IMR-90 (cell line): ENCODE data around the gene NTSR1. TPM values are rescaled to one million over a fixed set of nuclear protein-coding genes. Genes with fewer than 3 reads are reported as not detected.

Experiments
- ATAC-seq: fragments of 200-7000 bp; cut with Tn5 transposase; 2 replicates; pipeline ENCODE4 v1.9.1; 2020; ENCODE audit warnings: low read depth, mild to moderate bottlenecking, moderate library complexity
- BruUV-seq: library from RNA; stranded (reverse); fragments of 400-500 nt; replicated peaks from 2 replicates; lab custom pipeline; 2021; lab: Mats Ljungman, UMichigan
- CTCF ChIA-PET: fragments of 300-600 bp; formaldehyde crosslinking; extraction: SDS; loops from one replicate; lab custom pipeline; 2021; ENCODE audit warnings: antibody characterized with exemption; lab: Yijun Ruan, JAX
- POLR2A ChIA-PET: fragments of 300-600 bp; sonication (Branson Sonifier 250); formaldehyde crosslinking; loops from one replicate; lab custom pipeline; 2022; ENCODE audit warnings: antibody characterized with exemption; ENCODE audit not compliant: unreplicated experiment; lab: Charles Lee
- DNase-seq: peaks from one replicate; pipeline ENCODE4 v3.0.0; 2013
- H2AFZ ChIP-seq: replicated peaks from 2 replicates; pipeline ENCODE3; 2013; ENCODE audit warnings: low read length, mild to moderate bottlenecking; ENCODE audit not compliant: poor library complexity
- H2AK5ac ChIP-seq: 2 replicates; pipeline ENCODE4 v1.6.1; 2013; ENCODE audit warnings: low read depth, low read length, inconsistent platforms
- H2AK9ac ChIP-seq: replicated peaks from 2 replicates; pipeline ENCODE3; 2013; ENCODE audit warnings: mild to moderate bottlenecking, low read depth, low read length, moderate library complexity; ENCODE audit not compliant: poor library complexity
- H2BK120ac ChIP-seq: 2 replicates; pipeline ENCODE4 v1.6.1; 2013; ENCODE audit warnings: low read depth, low read length, inconsistent platforms
- H2BK15ac ChIP-seq: 3 replicates; pipeline ENCODE4 v1.6.1; 2013; ENCODE audit warnings: low read depth, low read length, inconsistent platforms
- H2BK20ac ChIP-seq: 2 replicates; pipeline ENCODE4 v1.6.1; 2013; ENCODE audit warnings: low read depth, mild to moderate bottlenecking, inconsistent platforms, low read length, moderate library complexity
- H2BK5ac ChIP-seq: 2 replicates; pipeline ENCODE4 v1.6.1; 2013; ENCODE audit warnings: mild to moderate bottlenecking, low read depth, low read length, inconsistent platforms; ENCODE audit not compliant: poor library complexity, severe bottlenecking
- H3K14ac ChIP-seq: replicated peaks from 2 replicates; pipeline ENCODE4 v1.6.1; 2013; ENCODE audit warnings: low read depth, low read length, inconsistent platforms
- H3K18ac ChIP-seq: 2 replicates; pipeline ENCODE4 v1.6.1; 2013; ENCODE audit warnings: low read depth, low read length, control low read depth
- H3K23ac ChIP-seq: 2 replicates; pipeline ENCODE4 v1.6.1; 2013; ENCODE audit warnings: low read depth, low read length, inconsistent platforms
- H3K27ac ChIP-seq: 2 replicates; pipeline ENCODE4 v1.5.1; 2013; ENCODE audit warnings: mild to moderate bottlenecking, control low read depth, low read length; ENCODE audit not compliant: insufficient read depth
- H3K27me3 ChIP-seq: 2 replicates; pipeline ENCODE4 v1.6.1; 2013; ENCODE audit warnings: low read length; ENCODE audit not compliant: control insufficient read depth, insufficient read depth
- H3K36me3 ChIP-seq: 2 replicates; pipeline ENCODE4 v1.6.1; 2013; ENCODE audit warnings: low read length, mixed read lengths; ENCODE audit not compliant: control insufficient read depth, insufficient read depth
- H3K4ac ChIP-seq: 2 replicates; pipeline ENCODE4 v1.6.1; 2013; ENCODE audit warnings: low read depth, low read length, inconsistent platforms
- H3K4me1 ChIP-seq: 2 replicates; pipeline ENCODE4 v1.6.1; 2013; ENCODE audit warnings: low read length, mixed read lengths; ENCODE audit not compliant: control insufficient read depth, insufficient read depth
- H3K4me2 ChIP-seq: 2 replicates; pipeline ENCODE4 v1.6.1; 2013; ENCODE audit warnings: low read depth, mild to moderate bottlenecking, control low read depth, low read length, moderate library complexity
- H3K4me3 ChIP-seq: 2 replicates; pipeline ENCODE4 v1.5.1; 2013; ENCODE audit warnings: low read depth, mild to moderate bottlenecking, control low read depth, low read length, moderate library complexity; ENCODE audit not compliant: insufficient read depth
- H3K56ac ChIP-seq: 2 replicates; pipeline ENCODE4 v1.6.1; 2013; ENCODE audit warnings: low read length, inconsistent platforms; ENCODE audit not compliant: insufficient read depth; ENCODE audit errors: extremely low read depth
- H3K79me1 ChIP-seq, 2 experiments: 2 replicates each; pipeline ENCODE4 v1.6.1; 2013; ENCODE audit warnings: low read length in 2 of 2, inconsistent platforms in 1 of 2, low read depth in 1 of 2
- H3K9ac ChIP-seq: 2 replicates; pipeline ENCODE4 v1.6.1; 2013; ENCODE audit warnings: low read depth, low read length, control low read depth
- H3K9me1 ChIP-seq: 2 replicates; pipeline ENCODE4 v1.6.1; 2013; ENCODE audit warnings: low read length, inconsistent platforms; ENCODE audit not compliant: insufficient read depth
- H3K9me3 ChIP-seq: 2 replicates; pipeline ENCODE4 v1.6.1; 2013; ENCODE audit warnings: low read length; ENCODE audit not compliant: control insufficient read depth, insufficient read depth
- H4K20me1 ChIP-seq: 2 replicates; pipeline ENCODE4 v1.6.1; 2013; ENCODE audit warnings: low read length, inconsistent platforms; ENCODE audit not compliant: insufficient read depth
- H4K5ac ChIP-seq: 2 replicates; pipeline ENCODE4 v1.6.1; 2013; ENCODE audit warnings: mild to moderate bottlenecking, low read depth, low read length, control low read depth
- H4K8ac ChIP-seq, 2 experiments: 2 replicates each; pipeline ENCODE4 v1.6.1; 2013; ENCODE audit warnings: low read depth in 2 of 2, low read length in 2 of 2, control low read depth in 1 of 2, inconsistent platforms in 1 of 2
- H4K91ac ChIP-seq: 2 replicates; pipeline ENCODE4 v1.6.1; 2013; ENCODE audit warnings: low read depth, low read length, inconsistent platforms; ENCODE audit not compliant: insufficient read depth
- BHLHE40 ChIP-seq: fragments of 150-350 bp; IDR thresholded peaks from 2 replicates; pipeline ENCODE4 v1.6.1; 2016; ENCODE audit warnings: mild to moderate bottlenecking, low read depth, low read length
- CHD1 ChIP-seq: IDR thresholded peaks from 2 replicates; pipeline ENCODE4 v1.6.1; 2012; ENCODE audit warnings: low read depth, low read length, improper control_type of control experiment
- CTCF ChIP-seq: conservative IDR thresholded peaks from 2 replicates; pipeline ENCODE4 v1.5.1; 2012; ENCODE audit warnings: mild to moderate bottlenecking, low read depth, low read length, improper control_type of control experiment
- ELK1 ChIP-seq: fragments of 150-350 bp; IDR thresholded peaks from 2 replicates; pipeline ENCODE4 v1.6.1; 2016; ENCODE audit warnings: low read depth, mild to moderate bottlenecking, low read length, moderate library complexity, borderline replicate concordance
- FOS ChIP-seq: fragments of 150-350 bp; IDR thresholded peaks from 2 replicates; pipeline ENCODE4 v1.6.1; 2016; ENCODE audit warnings: low read depth, low read length
- MAFK ChIP-seq: IDR thresholded peaks from 2 replicates; pipeline ENCODE4 v1.6.1; 2012; ENCODE audit warnings: low read depth, low read length, improper control_type of control experiment
- MAZ ChIP-seq: IDR thresholded peaks from 2 replicates; pipeline ENCODE4 v1.6.1; 2012; ENCODE audit warnings: low read depth, mild to moderate bottlenecking, low read length, improper control_type of control experiment, moderate library complexity, borderline replicate concordance
- MXI1 ChIP-seq: IDR thresholded peaks from 2 replicates; pipeline ENCODE4 v1.6.1; 2012; ENCODE audit warnings: low read depth, mild to moderate bottlenecking, low read length, moderate library complexity, borderline replicate concordance
- NFE2L2 ChIP-seq: fragments of 150-350 bp; IDR thresholded peaks from 2 replicates; pipeline ENCODE4 v1.6.1; 2016; ENCODE audit warnings: low read depth, mild to moderate bottlenecking, low read length
- POLR2A ChIP-seq: IDR thresholded peaks from 2 replicates; pipeline ENCODE4 v1.6.1; 2012; ENCODE audit warnings: mild to moderate bottlenecking, low read depth, low read length
- RCOR1 ChIP-seq: IDR thresholded peaks from 2 replicates; pipeline ENCODE4 v1.6.1; 2012; ENCODE audit warnings: mild to moderate bottlenecking, low read length, improper control_type of control experiment; ENCODE audit not compliant: insufficient replicate concordance
- RFX5 ChIP-seq: IDR thresholded peaks from 2 replicates; pipeline ENCODE4 v1.8.0; 2012; ENCODE audit warnings: low read depth, mild to moderate bottlenecking, low read length, moderate library complexity
- SMC3 ChIP-seq: fragments of 150-350 bp; IDR thresholded peaks from 2 replicates; pipeline ENCODE4 v1.6.1; 2016; ENCODE audit warnings: low read depth, mild to moderate bottlenecking, antibody characterized with exemption, low read length, moderate library complexity
- USF2 ChIP-seq: fragments of 150-350 bp; IDR thresholded peaks from 2 replicates; pipeline ENCODE4 v1.6.1; 2017; ENCODE audit warnings: mild to moderate bottlenecking, antibody characterized with exemption, low read length, low read depth
- WGBS, 2 experiments: methylation state at CpG; one replicate each; pipeline versions ENCODE4 v1.1.5 to v1.1.7; 2013; ENCODE audit warnings: missing lambda C conversion rate in 2 of 2; ENCODE audit not compliant: insufficient read length in 1 of 2; ENCODE audit errors: extremely low coverage in 2 of 2; 5-methylcytosine and 5-hydroxymethylcytosine counted together
- dilution Hi-C: fragments of 300-500 bp; cut with HindIII; formaldehyde crosslinking; loops from one replicate; pipeline ENCODE4 v1.14.3; 2018; ENCODE audit warnings: low sequenced_read_pairs; ENCODE audit not compliant: unreplicated experiment
- in situ Hi-C: fragments of 300-500 bp; cut with MboI; formaldehyde crosslinking; loops from 3 replicates; pipeline ENCODE4 v1.14.3; 2019; ENCODE audit warnings: low sequenced_read_pairs, inconsistent platforms, mixed read lengths
- intact Hi-C: fragments of 100-400 bp; cut with micrococcal nuclease; formaldehyde crosslinking; loops from 2 replicates; pipeline ENCODE4 v1.10.0; 2022
- polyA plus RNA-seq, 3 experiments: library from polyadenylated mRNA; depleted of rRNA; stranded (reverse); fragments of >200 nt; gene quantifications; 2 replicates each; pipeline ENCODE4 v1.2.3, GENCODE V29; 2012; ENCODE audit warnings: low replicate concordance in 1 of 3
- total RNA-seq: library from RNA; depleted of rRNA; stranded (reverse); fragments of >200 nt; gene quantifications from 2 replicates; pipeline ENCODE4 v1.2.3, GENCODE V29; 2012

Gene NTSR1
- total and polyA plus RNA-seq, 2 of the 4 experiments (the other 2 are of a cell fraction), result 0.54 to 1.8 TPM

- peaks cover 9% of the 10 kb centered on the region for H3K9me3 ChIP-seq
- dilution Hi-C loops (no loop called here), intact Hi-C loops (no loop called here), in situ Hi-C loops (loop anchor here (25.0 kb wide), 1 partner anchor 336 kb away; the partner anchor contains the start of gene BHLHE23)
- no peak overlapping the region for H3K18ac ChIP-seq
- H3K4me1 ChIP-seq, result peaks cover 3% of the 10 kb centered on the region; the same call in 1 of the 2 replicates
- no peak overlapping the region for H3K9ac ChIP-seq
- H3K36me3 ChIP-seq, result no peaks in the 10 kb centered on the region
- DNase-seq (no peak), ATAC-seq (no peak)
- H4K20me1 ChIP-seq, result no peaks in the 10 kb centered on the region
- no peak overlapping the region for H2BK120ac ChIP-seq
- CTCF ChIA-PET, result no interaction called here
- no peak overlapping the region for H2BK20ac ChIP-seq
- H3K27me3 ChIP-seq, result peaks cover 7% of the 10 kb centered on the region; the same call in 1 of the 2 replicates
- H3K56ac ChIP-seq, result no peak overlapping the region
- H3K23ac ChIP-seq, result no peak overlapping the region
- H4K5ac ChIP-seq, result no peak overlapping the region
- POLR2A ChIA-PET, result no interaction called here
- H3K4ac ChIP-seq, result no peak overlapping the region
- H3K9me1 ChIP-seq, result no peaks in the 10 kb centered on the region
- H4K91ac ChIP-seq, result no peak overlapping the region
- H4K8ac ChIP-seq, result no peak overlapping the region; a peak in 1 of 4 replicates
- no peak overlapping the region for H2AFZ ChIP-seq
- no peak overlapping the region for H3K27ac ChIP-seq
- no peaks in the 10 kb centered on the region for H3K79me1 ChIP-seq
- no peak overlapping the region for H2BK5ac ChIP-seq
- no peak overlapping the region for H2BK15ac ChIP-seq
- no TSS peak for BruUV-seq
- TF ChIP-seq BHLHE40, result no peak
- no peak for TF ChIP-seq CTCF
- TF ChIP-seq POLR2A, result no peak
- TF ChIP-seq FOS, result no peak
- TF ChIP-seq CHD1, result no peak
- TF ChIP-seq RCOR1, result no peak
- TF ChIP-seq NFE2L2, result no peak
- TF ChIP-seq ELK1, result no peak
- no peak for TF ChIP-seq MAZ
- TF ChIP-seq USF2, result no peak
- no peak for TF ChIP-seq MAFK
- no peak for TF ChIP-seq MXI1
- TF ChIP-seq SMC3, result no peak
- TF ChIP-seq RFX5, result no peak
- H3K14ac ChIP-seq, result no peak overlapping the region
- H2AK5ac ChIP-seq, result no peak overlapping the region; the same call in 1 of the 2 replicates
- H3K4me3 ChIP-seq, result no peak overlapping the region
- H3K4me2 ChIP-seq, result no peak overlapping the region
- no peak overlapping the region for H2AK9ac ChIP-seq
- WGBS, 2 experiments, result 73% methylated on average over 8 of the region's 14 CpGs; no CpG with 5 or more reads in 1 of the 2 experiments
Observed at GRCh38 chr20:62675877-62676260, 32.8 kb upstream of the NTSR1 start.
